SK-N-SH (cell line): ENCODE data around the gene GCSAML. TPM values are rescaled to one million over a fixed set of nuclear protein-coding genes. Genes with fewer than 3 reads are reported as not detected.

Source experiments
- CTCF ChIA-PET: fragments of 300-600, 350-600 bp; formaldehyde crosslinking; extraction: SDS; loops from one replicate; lab custom pipeline; 2021; lab: Yijun Ruan, JAX
- POLR2A ChIA-PET: fragments of 350-600 bp; sonication (Branson Sonifier 250); formaldehyde crosslinking; extraction: SDS; loops from one replicate; lab custom pipeline; 2020; ENCODE audit warnings: antibody characterized with exemption, inconsistent platforms; lab: Yijun Ruan, JAX
- DNase-seq: peaks from one replicate; pipeline ENCODE4 v3.0.0; 2012
- H2AFZ ChIP-seq: fragments of 200-600 bp; sonication (generic); 2 replicates; pipeline ENCODE4 v1.8.1; 2016; ENCODE audit warnings: antibody characterized with exemption, mild to moderate bottlenecking, low read depth
- H3F3A ChIP-seq: fragments of 200-600 bp; sonication (generic); replicated peaks from 2 replicates; pipeline ENCODE3; 2016; ENCODE audit warnings: antibody characterized with exemption, mild to moderate bottlenecking; ENCODE audit not compliant: insufficient read depth
- H3K27ac ChIP-seq, 2 experiments: fragments of 200-500 bp in 1 of 2; fragments of 200-600 bp in 1 of 2; sonication (Bioruptor generic) in 1 of 2; sonication (generic), shearing (Covaris generic) in 1 of 2; 2 replicates each; pipeline versions ENCODE4 v1.5.1 to v1.6.1; 2014 to 2016; ENCODE audit warnings: low read depth in 2 of 2, inconsistent platforms in 1 of 2, low read length in 1 of 2, mild to moderate bottlenecking in 1 of 2, mixed read lengths in 1 of 2
- H3K27me3 ChIP-seq: fragments of 200-600 bp; sonication (generic), shearing (Covaris generic); 2 replicates; pipeline ENCODE4 v1.6.1; 2016; ENCODE audit warnings: mixed run types; ENCODE audit not compliant: insufficient read depth
- H3K36me3 ChIP-seq, 2 experiments: fragments of 200-500 bp in 1 of 2; fragments of 200-600 bp in 1 of 2; sonication (Bioruptor generic) in 1 of 2; sonication (generic) in 1 of 2; replicated peaks in 1 of 2; 2 replicates each; pipeline versions ENCODE3 to v1.5.1; 2014 to 2016; ENCODE audit warnings: low read length in 1 of 2, mild to moderate bottlenecking in 1 of 2; ENCODE audit not compliant: insufficient read depth in 2 of 2, control insufficient read depth in 1 of 2
- H3K4me1 ChIP-seq, 2 experiments: fragments of 200-500 bp in 1 of 2; fragments of 200-600 bp in 1 of 2; sonication (Bioruptor generic) in 1 of 2; sonication (generic), shearing (Covaris generic) in 1 of 2; 2 replicates each; pipeline versions ENCODE4 v1.5.1 to v1.6.1; 2014 to 2016; ENCODE audit warnings: low read depth in 1 of 2, low read length in 1 of 2, mixed run types in 1 of 2; ENCODE audit not compliant: insufficient read depth in 2 of 2, control insufficient read depth in 1 of 2
- H3K4me2 ChIP-seq: fragments of 200-600 bp; sonication (generic), shearing (Covaris generic); 2 replicates; pipeline ENCODE4 v1.6.1; 2017; ENCODE audit warnings: mixed run types
- H3K4me3 ChIP-seq, 2 experiments: fragments of 200-500 bp in 1 of 2; fragments of 200-600 bp in 1 of 2; sonication (Bioruptor generic) in 1 of 2; sonication (generic), shearing (Covaris generic) in 1 of 2; 2 replicates each; pipeline versions ENCODE4 v1.5.1 to v1.8.1; 2014 to 2016; ENCODE audit warnings: low read depth in 2 of 2, inconsistent platforms in 1 of 2, low read length in 1 of 2, mild to moderate bottlenecking in 1 of 2, mixed read lengths in 1 of 2, moderate library complexity in 1 of 2
- H3K79me2 ChIP-seq: fragments of 200-600 bp; sonication (generic); 2 replicates; pipeline ENCODE4 v1.8.1; 2017; ENCODE audit warnings: mild to moderate bottlenecking; ENCODE audit not compliant: insufficient read depth
- H3K9ac ChIP-seq: fragments of 200-600 bp; sonication (generic); 2 replicates; pipeline ENCODE4 v1.6.1; 2017; ENCODE audit warnings: mixed run types
- H3K9me2 ChIP-seq: fragments of 200-600 bp; sonication (generic); 2 replicates; pipeline ENCODE4 v1.6.1; 2017; ENCODE audit warnings: mixed run types
- H3K9me3 ChIP-seq: fragments of 200-600 bp; sonication (generic); 2 replicates; pipeline ENCODE4 v1.6.1; 2017; ENCODE audit warnings: mixed run types, mild to moderate bottlenecking, moderate library complexity
- H4K20me1 ChIP-seq: fragments of 200-600 bp; sonication (generic); 2 replicates; pipeline ENCODE4 v1.6.1; 2017; ENCODE audit warnings: mild to moderate bottlenecking, mixed run types; ENCODE audit not compliant: insufficient read depth
- CHD2 ChIP-seq: fragments of 150-350 bp; IDR thresholded peaks from 2 replicates; pipeline ENCODE4 v1.6.1; 2018; ENCODE audit warnings: low read length; ENCODE audit not compliant: partially characterized antibody
- CTCF ChIP-seq: fragments of 200-600 bp; sonication (generic); IDR thresholded peaks from 2 replicates; pipeline ENCODE4 v1.6.1; 2017; ENCODE audit warnings: antibody characterized with exemption, mild to moderate bottlenecking, moderate library complexity
- ELF1 ChIP-seq: IDR thresholded peaks from 2 replicates; pipeline ENCODE4 v1.4.0; 2012
- FOSL2 ChIP-seq: IDR thresholded peaks from 2 replicates; pipeline ENCODE4 v1.4.0; 2012; ENCODE audit warnings: low read depth, mild to moderate bottlenecking, moderate library complexity, borderline replicate concordance
- FOXJ3 ChIP-seq: sonication (generic); formaldehyde crosslinking; IDR thresholded peaks from 2 replicates; pipeline ENCODE4 v1.5.1; 2020; ENCODE audit warnings: mild to moderate bottlenecking, missing genetic modification reagents
- FOXM1 ChIP-seq: IDR thresholded peaks from 2 replicates; pipeline ENCODE4 v1.4.0; 2012; ENCODE audit warnings: low read depth, mild to moderate bottlenecking
- GABPA ChIP-seq: IDR thresholded peaks from 2 replicates; pipeline ENCODE4 v1.4.0; 2012; ENCODE audit warnings: low read depth, mild to moderate bottlenecking
- GATA2 ChIP-seq: sonication (generic); formaldehyde crosslinking; IDR thresholded peaks from 2 replicates; pipeline ENCODE4 v1.5.0; 2020; ENCODE audit warnings: mild to moderate bottlenecking, missing genetic modification reagents
- JUND ChIP-seq: IDR thresholded peaks from 2 replicates; pipeline ENCODE4 v1.4.0; 2012
- MEF2A ChIP-seq: IDR thresholded peaks from 2 replicates; pipeline ENCODE4 v1.4.0; 2012; ENCODE audit warnings: low read depth, borderline replicate concordance
- MXI1 ChIP-seq: IDR thresholded peaks from 2 replicates; pipeline ENCODE4 v1.6.1; 2012; ENCODE audit warnings: mild to moderate bottlenecking, low read depth, low read length, improper control_type of control experiment
- NFIC ChIP-seq: IDR thresholded peaks from 2 replicates; pipeline ENCODE4 v1.4.0; 2012; ENCODE audit warnings: borderline replicate concordance
- NRF1 ChIP-seq: IDR thresholded peaks from 2 replicates; pipeline ENCODE4 v1.6.1; 2012; ENCODE audit warnings: low read depth, mild to moderate bottlenecking, low read length
- PBX3 ChIP-seq: IDR thresholded peaks from 2 replicates; pipeline ENCODE4; 2012
- POLR2AphosphoS5 ChIP-seq: IDR thresholded peaks from 2 replicates; pipeline ENCODE4 v1.6.1; 2012; ENCODE audit warnings: low read depth, low read length
- RXRA ChIP-seq: IDR thresholded peaks from 2 replicates; pipeline ENCODE4 v1.4.0; 2012; ENCODE audit warnings: low read depth, mild to moderate bottlenecking, borderline replicate concordance
- SIN3A ChIP-seq: IDR thresholded peaks from 2 replicates; pipeline ENCODE4 v1.6.1; 2012; ENCODE audit warnings: low read depth, mild to moderate bottlenecking, low read length, moderate library complexity, borderline replicate concordance
- SMC3 ChIP-seq: IDR thresholded peaks from 2 replicates; pipeline ENCODE4 v1.6.1; 2012; ENCODE audit warnings: low read depth, low read length, improper control_type of control experiment
- TAF1 ChIP-seq: IDR thresholded peaks from 2 replicates; pipeline ENCODE4 v1.6.1; 2012; ENCODE audit warnings: low read depth, mild to moderate bottlenecking, low read length, moderate library complexity, borderline replicate concordance
- TCF12 ChIP-seq: IDR thresholded peaks from 2 replicates; pipeline ENCODE4 v1.4.0; 2012
- TEAD4 ChIP-seq: IDR thresholded peaks from 2 replicates; pipeline ENCODE4 v1.4.0; 2012; ENCODE audit warnings: mild to moderate bottlenecking, borderline replicate concordance; ENCODE audit not compliant: insufficient read depth
- USF2 ChIP-seq: fragments of 150-350 bp; IDR thresholded peaks from 2 replicates; pipeline ENCODE4 v1.6.1; 2017; ENCODE audit warnings: antibody characterized with exemption, low read length, low read depth, borderline replicate concordance
- YY1 ChIP-seq: IDR thresholded peaks from 2 replicates; pipeline ENCODE4 v1.4.0; 2012; ENCODE audit warnings: low read depth, mild to moderate bottlenecking
- WGBS: methylation state at CpG from one replicate; pipeline ENCODE4 v1.1.6; 2017; ENCODE audit warnings: low lambda C conversion rate; 5-methylcytosine and 5-hydroxymethylcytosine counted together
- polyA plus RNA-seq, 3 experiments: library from polyadenylated mRNA; depleted of rRNA; stranded (reverse); fragments of >200 nt; gene quantifications; 2 replicates each; pipeline ENCODE4 v1.2.3, GENCODE V29; 2012

Gene GCSAML
- polyA plus RNA-seq, 1 of the 3 experiments (the other 2 are of a cell fraction) = not detected

DNA sequence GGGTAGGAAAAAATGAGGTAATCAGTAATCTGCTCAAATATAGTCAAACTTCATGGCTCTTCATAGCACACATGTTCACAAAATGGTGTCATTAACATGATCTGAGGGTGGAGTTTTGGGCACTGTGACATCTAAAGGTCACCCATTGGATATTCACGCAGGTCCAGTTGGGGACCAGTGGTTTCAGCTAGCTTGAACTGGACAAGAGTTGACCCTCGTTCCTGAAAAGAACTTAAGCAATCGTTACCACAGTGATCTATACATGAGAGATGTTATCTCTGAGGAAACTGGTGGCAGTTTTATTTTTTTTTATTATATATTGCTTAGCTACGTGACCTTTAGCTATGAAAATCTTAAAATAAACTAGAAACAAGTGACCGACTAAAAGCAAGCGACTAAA is 9.7 kb upstream of the GCSAML start:
- no peaks in the 10 kb centered on the region for H3K9me3 ChIP-seq
- no peaks in the 10 kb centered on the region for H4K20me1 ChIP-seq
- H3K36me3 ChIP-seq = no peaks in the 10 kb centered on the region
- no peak overlapping the region for H3K4me2 ChIP-seq
- POLR2A ChIA-PET = no interaction called here
- H3K9ac ChIP-seq = no peak overlapping the region
- no peaks in the 10 kb centered on the region for H3K9me2 ChIP-seq
- no peak overlapping the region for H2AFZ ChIP-seq
- TF ChIP-seq NFIC = no peak
- no peak for TF ChIP-seq CHD2
- TF ChIP-seq TCF12 = no peak
- no peak for TF ChIP-seq CTCF
- TF ChIP-seq GABPA = no peak
- no peak for TF ChIP-seq MEF2A
- no peak for TF ChIP-seq JUND
- TF ChIP-seq FOXJ3 (CRISPR knock-in tag) = no peak
- TF ChIP-seq FOXM1 = no peak
- TF ChIP-seq, all 33 proteins: peak for 0
- no peaks in the 10 kb centered on the region for H3K4me1 ChIP-seq
- no peak overlapping the region for H3K27ac ChIP-seq
- no peaks in the 10 kb centered on the region for H3K79me2 ChIP-seq
- CTCF ChIA-PET = no interaction called here
- H3K4me3 ChIP-seq = no peak overlapping the region
- WGBS = 28% methylated on average over 6 of the region's 6 CpGs
- no peaks in the 10 kb centered on the region for H3F3A ChIP-seq
- no peak for DNase-seq
- H3K27me3 ChIP-seq = no peaks in the 10 kb centered on the region

DNA sequence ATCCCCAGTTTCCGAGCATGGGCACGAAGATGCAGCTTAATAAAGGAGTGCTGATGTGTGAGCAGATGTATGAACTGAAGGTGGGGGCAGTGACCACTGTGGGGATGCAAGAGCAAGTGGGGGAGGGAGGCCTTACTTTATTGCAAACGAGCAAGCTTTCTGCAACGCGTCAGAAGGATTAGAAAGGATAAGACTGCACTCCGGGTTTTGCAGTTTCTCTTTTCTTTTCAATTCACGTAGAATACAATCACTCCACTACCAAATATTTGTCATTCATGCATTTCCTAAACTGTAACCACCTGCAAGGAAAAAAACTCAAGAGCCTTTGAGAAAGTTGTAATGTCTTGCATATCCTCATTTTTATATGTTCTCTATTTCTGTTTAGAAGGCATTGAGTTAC is 8.4 kb upstream of the GCSAML start:
- ChIA-PET POLR2A (no interaction called here), CTCF (no interaction called here)
- no peak for DNase-seq
- Histone ChIP-seq H3K9me2 (no peaks in the 10 kb centered on the region), H3K4me2 (no peak overlapping the region), H3K27ac (no peak overlapping the region), H3K27me3 (no peaks in the 10 kb centered on the region), H3K9me3 (no peaks in the 10 kb centered on the region), H2AFZ (no peak overlapping the region), H3K4me3 (no peak overlapping the region), H3F3A (no peaks in the 10 kb centered on the region), H3K79me2 (no peaks in the 10 kb centered on the region), H3K36me3 (no peaks in the 10 kb centered on the region), H4K20me1 (no peaks in the 10 kb centered on the region), H3K9ac (no peak overlapping the region), H3K4me1 (no peaks in the 10 kb centered on the region)
- WGBS = 30% methylated on average over 7 of the region's 7 CpGs
- TF ChIP-seq JUND = no peak
- TF ChIP-seq USF2 = no peak
- no peak for TF ChIP-seq RXRA
- TF ChIP-seq MEF2A = no peak
- TF ChIP-seq NRF1 = no peak
- TF ChIP-seq FOSL2 = no peak
- no peak for TF ChIP-seq TAF1
- TF ChIP-seq PBX3 = no peak
- TF ChIP-seq SMC3 = no peak
- no peak for TF ChIP-seq FOXM1
- no peak for TF ChIP-seq YY1
- no peak for TF ChIP-seq ELF1
- TF ChIP-seq MXI1 = no peak
- no peak for TF ChIP-seq CTCF
- no peak for TF ChIP-seq POLR2AphosphoS5
- no peak for TF ChIP-seq SIN3A
- no peak for TF ChIP-seq GATA2
- no peak for TF ChIP-seq GABPA
- no peak for TF ChIP-seq TEAD4
- TF ChIP-seq FOXJ3 (CRISPR knock-in tag) = no peak
